B cell (primary cell): ENCODE results near the gene MED31. TPM values are rescaled to one million over a fixed set of nuclear protein-coding genes. Genes with fewer than 3 reads are reported as not detected.

ENCODE experiments used
- ATAC-seq: fragments of 200-7000 bp; cut with Tn5 transposase; one replicate; pipeline ENCODE4 v1.10.0; 2021; ENCODE audit warnings: low read depth, mild to moderate bottlenecking, moderate number of reproducible peaks, moderate library complexity
- CTCF ChIA-PET: fragments of 350-600 bp; sonication (Branson Sonifier 250); formaldehyde crosslinking; loops from one replicate; lab custom pipeline; 2021; ENCODE audit warnings: antibody characterized with exemption, inconsistent platforms; lab: Charles Lee
- POLR2A ChIA-PET: fragments of 350-600 bp; sonication (Branson Sonifier 250); formaldehyde crosslinking; loops from one replicate; lab custom pipeline; 2021; ENCODE audit warnings: antibody characterized with exemption; lab: Charles Lee
- DNase-seq: peaks from one replicate; pipeline ENCODE4 v3.0.0; 2013
- H2AFZ ChIP-seq: 2 replicates; pipeline ENCODE4 v1.6.1; 2012; ENCODE audit warnings: mild to moderate bottlenecking, low read depth, low read length; ENCODE audit not compliant: insufficient read depth, poor library complexity, severe bottlenecking
- H3K27ac ChIP-seq, 2 donors: 1 replicate in 1 of 2; 2 replicates in 1 of 2; pipeline ENCODE4 v1.5.1; 2012 to 2013; ENCODE audit warnings: low read length in 2 of 2, mild to moderate bottlenecking in 2 of 2, moderate library complexity in 1 of 2
- H3K27me3 ChIP-seq, 4 experiments: fragments of 200-600 bp in 1 of 4; sonication (generic) in 1 of 4; replicated peaks in 1 of 4; 1 replicate in 2 of 4; 2 replicates in 2 of 4; pipeline versions ENCODE4 v1.6.1 to v1.7.0; 2013 to 2016; ENCODE audit warnings: low read length in 3 of 4, mild to moderate bottlenecking in 2 of 4, mixed read lengths in 1 of 4, moderate library complexity in 1 of 4; ENCODE audit not compliant: insufficient read depth in 4 of 4, control insufficient read depth in 3 of 4; ENCODE audit errors: control extremely low read depth in 1 of 4
- H3K36me3 ChIP-seq, 2 experiments: replicated peaks in 1 of 2; 1 replicate in 1 of 2; 2 replicates in 1 of 2; pipeline versions ENCODE4 v1.6.1 to v1.7.1; 2013; ENCODE audit warnings: low read length in 1 of 2; ENCODE audit not compliant: insufficient read depth in 2 of 2, control insufficient read depth in 1 of 2; ENCODE audit errors: control extremely low read depth in 1 of 2, extremely low read depth in 1 of 2
- H3K4me1 ChIP-seq, 2 donors: fragments of 200-600 bp in 1 of 2; sonication (generic) in 1 of 2; 1 replicate in 1 of 2; 2 replicates in 1 of 2; pipeline versions ENCODE4 v1.5.1 to v1.6.1; 2013 to 2017; ENCODE audit warnings: low read length in 2 of 2; ENCODE audit not compliant: control insufficient read depth in 2 of 2, insufficient read depth in 2 of 2
- H3K4me2 ChIP-seq: replicated peaks from 2 replicates; pipeline ENCODE3; 2012; ENCODE audit warnings: mild to moderate bottlenecking, low read depth, low read length; ENCODE audit not compliant: poor library complexity, severe bottlenecking
- H3K4me3 ChIP-seq, 5 experiments: fragments of 200-600 bp in 1 of 5; sonication (generic) in 1 of 5; 1 replicate in 3 of 5; 2 replicates in 2 of 5; pipeline versions ENCODE4 v1.5.1 to v1.7.0; 2011 to 2016; ENCODE audit warnings: low read length in 4 of 5, mild to moderate bottlenecking in 4 of 5, low read depth in 2 of 5, control low read depth in 1 of 5, moderate library complexity in 1 of 5; ENCODE audit not compliant: insufficient read depth in 1 of 5; ENCODE audit errors: control extremely low read depth in 1 of 5, extremely low read depth in 1 of 5
- H3K79me2 ChIP-seq: fragments of 200-600 bp; sonication (generic); one replicate; pipeline ENCODE4 v1.6.0; 2016; ENCODE audit warnings: low read length; ENCODE audit not compliant: control insufficient read depth, insufficient read depth
- H3K9ac ChIP-seq: fragments of 200-600 bp; sonication (generic); 2 replicates; pipeline ENCODE4 v1.6.1; 2017; ENCODE audit warnings: mild to moderate bottlenecking, low read length, moderate library complexity
- H3K9me3 ChIP-seq, 3 donors: one replicate each; pipeline versions ENCODE4 v1.6.1 to v1.7.1; 2013; ENCODE audit warnings: low read length in 2 of 3; ENCODE audit not compliant: control insufficient read depth in 2 of 3, insufficient read depth in 1 of 3; ENCODE audit errors: control extremely low read depth in 1 of 3
- H4K20me1 ChIP-seq: 2 replicates; pipeline ENCODE4 v1.6.0; 2012; ENCODE audit warnings: mild to moderate bottlenecking, low read length; ENCODE audit not compliant: insufficient read depth, control insufficient read depth, poor library complexity, severe bottlenecking
- H3K27ac Mint-ChIP-seq: one replicate; pipeline ENCODE4 v1.8.0; 2021; ENCODE audit warnings: mixed read lengths
- H3K27me3 Mint-ChIP-seq: one replicate; pipeline ENCODE4 v1.8.0; 2021; ENCODE audit warnings: mixed read lengths
- H3K4me1 Mint-ChIP-seq: one replicate; pipeline ENCODE4 v1.8.0; 2021; ENCODE audit warnings: mixed read lengths
- H3K4me3 Mint-ChIP-seq: one replicate; pipeline ENCODE4 v1.8.0; 2021; ENCODE audit warnings: mixed read lengths
- H3K9me3 Mint-ChIP-seq: one replicate; pipeline ENCODE4 v1.8.0; 2022; ENCODE audit warnings: mixed read lengths; ENCODE audit not compliant: insufficient read depth
- CTCF ChIP-seq: fragments of 200-600 bp; IDR thresholded peaks from one replicate; pipeline ENCODE4 v1.8.0; 2022; ENCODE audit warnings: antibody characterized with exemption, mild to moderate bottlenecking
- EZH2 ChIP-seq: IDR thresholded peaks from 2 replicates; pipeline ENCODE4 v1.6.1; 2012; ENCODE audit warnings: borderline replicate concordance, low read depth, mild to moderate bottlenecking, moderate library complexity, low read length; ENCODE audit not compliant: insufficient read depth, poor library complexity, severe bottlenecking
- WGBS: methylation state at CpG from one replicate; pipeline ENCODE4 v1.1.5; 2013; ENCODE audit warnings: missing lambda C conversion rate; ENCODE audit not compliant: insufficient coverage; 5-methylcytosine and 5-hydroxymethylcytosine counted together
- intact Hi-C: fragments of 100-400 bp; cut with micrococcal nuclease; formaldehyde crosslinking; loops from one replicate; pipeline ENCODE4 v1.10.0; 2022
- polyA plus RNA-seq: library from polyadenylated mRNA; depleted of rRNA; stranded (reverse); fragments of >200 nt; gene quantifications from 2 replicates; pipeline ENCODE4 v1.2.3, GENCODE V29; 2012
- total RNA-seq, 2 donors: library from RNA; stranded (reverse); fragments of 120-200 nt in 1 of 2; gene quantifications; 1 replicate in 1 of 2; 2 replicates in 1 of 2; pipeline versions ENCODE4 v1.2.3 to v1.2.4, GENCODE V29; 2013 to 2022

The MED31 gene
- total and polyA plus RNA-seq, 2 donors (not counting 1 experiment from before 2014, with no cell fraction given): 9.2 to 25.5 TPM

- no peaks in the 10 kb centered on the region for H3K9me3 ChIP-seq
These were observed 14.0 kb downstream of the MED31 start for GRCh38 chr17:6637458-6637840.

More at GRCh38 chr17:6637458-6637840, 14.0 kb downstream of the MED31 start:
- Mint-ChIP-seq H3K27ac (no peak overlapping the region), H3K4me1 (peaks cover 34% of the 10 kb centered on the region), H3K4me3 (no peak overlapping the region), H3K9me3 (no peaks in the 10 kb centered on the region), H3K27me3 (no peaks in the 10 kb centered on the region)
- no peak overlapping the region for H3K27ac ChIP-seq
- H3K4me1 ChIP-seq: peaks cover 22 to 30% of the 10 kb centered on the region in 2 donors
- no peak overlapping the region for H3K9ac ChIP-seq
- no peak for DNase-seq
- ChIA-PET POLR2A (no interaction called here), CTCF (no interaction called here)
- H3K4me3 ChIP-seq: no peak overlapping the region
- 98% methylated on average over 6 of the region's 6 CpGs for WGBS
- intact Hi-C loops: no loop called here
- TF ChIP-seq EZH2 (no peak), CTCF (no peak)
- H4K20me1 ChIP-seq: peaks cover 6% of the 10 kb centered on the region
- H3K79me2 ChIP-seq: peaks cover 36% of the 10 kb centered on the region
- H2AFZ ChIP-seq: no peak overlapping the region
- no peaks in the 10 kb centered on the region for H3K27me3 ChIP-seq
- peaks cover 4 to 13% of the 10 kb centered on the region in 2 experiments for H3K36me3 ChIP-seq
- H3K4me2 ChIP-seq: no peak overlapping the region
- no peak for ATAC-seq
